SHP77 (cell line): ENCODE data around the gene USP14.

Experiments
- DNase-seq, 2 experiments: peaks; one replicate each; lab custom pipeline; 2025; lab: John Stamatoyannopoulos, UW

The USP14 gene

DNA sequence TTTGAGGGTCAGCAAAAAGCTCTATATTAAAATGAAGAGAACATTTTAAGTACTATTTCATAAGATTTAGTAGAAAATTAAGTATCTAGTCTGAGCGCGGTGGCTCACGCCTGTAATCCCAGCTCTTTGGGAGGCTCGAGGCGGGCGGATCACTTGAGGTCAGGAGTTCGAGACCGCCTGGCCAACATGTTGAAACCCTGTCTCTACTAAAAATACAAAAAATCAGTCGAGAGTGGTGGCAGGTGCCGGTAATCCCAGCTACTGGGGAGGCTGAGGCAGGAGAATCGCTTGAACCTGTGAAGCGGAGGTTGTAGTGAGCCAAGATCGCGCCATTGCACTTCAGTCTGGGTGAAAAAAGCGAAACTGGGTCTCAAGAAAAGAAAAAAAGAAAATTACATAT, 1.6 kb downstream of the USP14 start:
- no peak for DNase-seq

DNA sequence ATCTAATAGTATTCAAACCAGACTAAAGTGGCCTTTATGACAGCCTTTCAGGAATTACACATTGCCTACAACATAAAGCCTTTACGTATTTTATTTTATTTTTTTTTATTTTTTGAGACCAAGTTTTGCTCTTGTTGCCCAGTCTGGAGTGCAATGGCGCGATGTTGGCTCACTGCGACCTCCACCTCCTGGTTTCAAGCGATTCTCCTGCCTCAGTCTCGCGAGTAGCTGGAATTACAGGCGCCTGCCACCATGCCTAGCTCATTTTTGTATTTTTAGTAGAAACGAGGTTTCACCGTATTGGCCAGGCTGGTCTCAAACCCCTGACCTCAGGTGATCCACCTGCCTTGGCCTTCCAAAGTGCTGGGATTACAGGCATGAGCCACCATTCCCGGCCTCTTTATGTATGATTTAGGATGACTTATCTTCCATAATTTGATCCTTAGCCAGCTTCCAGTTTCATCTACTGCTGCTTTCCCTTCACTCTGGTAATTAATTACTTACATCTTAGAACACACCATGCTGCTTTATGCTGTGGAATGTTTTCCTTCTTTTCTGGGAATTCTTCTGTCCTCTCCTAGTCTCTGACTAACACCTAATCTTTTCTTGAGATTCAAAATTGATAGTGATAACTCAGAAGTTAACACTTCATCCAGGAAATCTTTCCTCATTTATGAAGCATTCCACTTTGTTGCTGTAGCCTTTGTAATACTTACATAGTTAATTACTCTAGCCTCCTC, 2.6 kb downstream of the USP14 start:
- DNase-seq = no peak

DNA sequence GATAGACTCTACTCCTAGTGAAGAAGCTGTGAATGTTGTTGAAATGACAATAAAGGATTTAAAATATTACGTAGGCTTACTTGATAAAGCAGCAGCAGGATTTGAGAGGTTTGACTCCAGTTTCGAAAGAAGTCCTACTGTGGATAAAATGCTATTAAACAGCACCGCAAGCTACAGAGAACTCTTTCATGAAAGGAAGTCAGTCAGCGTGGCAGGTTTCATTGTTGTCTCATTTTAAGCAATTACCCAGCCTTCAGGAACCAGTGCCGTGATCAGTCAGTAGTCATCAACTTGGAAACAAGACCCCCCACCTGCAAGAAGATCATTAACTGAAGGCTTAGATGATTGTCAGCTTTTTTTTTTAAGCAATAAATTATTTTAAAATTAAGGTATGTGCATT, 14.0 kb downstream of the USP14 start:
- no peak for DNase-seq

DNA sequence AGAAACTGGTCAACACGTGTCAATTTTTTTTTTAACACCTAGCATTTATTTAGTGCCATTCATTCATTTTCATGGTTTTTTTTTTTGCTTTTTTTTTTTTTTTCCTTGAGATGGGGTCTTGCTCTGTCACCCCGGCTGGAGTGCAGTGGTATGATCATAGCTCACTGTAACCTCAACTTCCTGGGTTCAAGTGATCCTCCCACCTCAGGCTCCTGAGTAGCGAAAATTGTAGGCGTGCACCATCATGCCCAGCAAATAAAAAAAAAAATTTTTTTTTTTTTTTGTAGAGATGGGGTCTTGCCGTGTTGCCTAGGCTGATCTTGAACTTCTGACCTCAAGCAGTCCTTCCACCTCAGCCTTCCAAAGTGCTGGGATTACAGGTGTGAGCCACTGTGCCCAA, 21.1 kb downstream of the USP14 start:
- DNase-seq = no peak

DNA sequence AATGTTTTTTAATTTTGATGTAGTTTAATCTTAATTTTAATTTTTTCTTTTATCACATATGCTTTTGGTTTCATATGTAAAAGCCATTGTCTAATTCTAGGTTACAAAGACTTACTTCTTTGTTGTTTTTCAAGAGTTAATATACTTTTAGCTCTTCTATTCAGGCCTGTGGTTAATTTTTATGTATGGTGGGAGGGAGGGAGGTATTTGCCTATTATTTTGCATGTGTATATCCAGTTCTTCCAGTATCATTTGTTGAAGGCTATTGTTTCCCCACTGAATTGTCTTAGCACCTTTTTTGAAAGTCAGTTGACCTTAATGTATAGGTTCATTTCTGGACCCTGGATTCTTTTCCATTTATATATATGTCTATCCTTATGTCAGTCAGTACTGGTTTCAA, 23.4 kb downstream of the USP14 start:
- DNase-seq = no peak

DNA sequence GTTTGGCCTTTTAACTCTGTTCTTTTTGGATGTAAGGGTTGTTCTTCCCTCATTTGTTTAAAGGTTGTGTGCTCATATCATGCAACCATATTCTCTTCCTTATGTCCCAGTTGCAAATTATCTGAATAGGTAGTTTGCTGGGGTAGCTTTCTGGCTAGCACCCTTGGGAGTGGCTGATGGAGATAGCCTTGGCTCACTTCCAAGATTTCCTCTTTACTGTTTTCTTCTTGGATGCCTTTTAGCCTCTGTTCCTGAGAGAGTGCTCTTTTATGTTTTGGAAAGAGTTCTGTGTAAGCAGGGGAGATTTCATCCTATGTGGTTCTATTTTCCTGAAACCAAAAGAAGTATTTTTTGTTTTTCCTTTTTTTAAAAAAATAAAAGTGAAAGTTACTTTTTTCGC, 25.4 kb downstream of the USP14 start:
- no peak for DNase-seq

DNA sequence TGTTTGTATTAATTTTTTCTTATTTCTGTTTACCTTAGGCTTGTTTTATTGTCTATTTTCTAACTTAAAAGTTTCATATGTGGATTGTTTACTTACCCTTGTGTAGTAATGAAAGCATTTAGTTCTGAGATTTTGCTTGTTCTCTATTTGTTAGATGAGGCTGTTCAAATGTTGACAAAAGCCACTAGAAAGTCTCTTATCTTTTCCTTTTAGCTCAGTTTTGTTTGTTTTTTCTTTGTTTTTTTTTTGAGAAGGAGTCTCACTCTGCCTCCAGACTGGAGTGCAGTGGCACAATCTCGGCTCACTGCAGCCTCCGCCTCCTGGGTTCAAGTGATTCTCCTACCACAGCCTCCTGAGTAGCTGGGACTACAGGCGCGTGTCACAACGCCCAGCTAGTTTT, 30.9 kb downstream of the USP14 start:
- no peak for DNase-seq

DNA sequence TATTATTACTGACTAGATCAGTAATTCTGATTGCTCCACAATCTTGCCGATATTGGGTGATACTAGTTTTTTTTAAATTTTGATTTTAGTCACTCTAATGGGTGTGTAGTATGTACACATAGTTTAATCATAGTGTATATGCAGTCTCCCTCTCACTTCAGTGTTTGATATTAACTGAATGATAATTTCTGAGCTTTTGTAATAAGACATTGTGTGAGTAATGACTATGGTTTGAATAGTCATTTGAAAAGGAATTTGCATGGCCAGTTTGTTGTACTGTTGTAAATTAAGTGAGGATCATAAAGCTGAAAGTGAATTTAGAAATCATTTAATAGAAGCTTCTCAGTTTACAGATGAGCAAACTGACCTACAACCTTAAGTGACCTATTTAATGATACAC, 33.4 kb downstream of the USP14 start:
- DNase-seq = no peak

DNA sequence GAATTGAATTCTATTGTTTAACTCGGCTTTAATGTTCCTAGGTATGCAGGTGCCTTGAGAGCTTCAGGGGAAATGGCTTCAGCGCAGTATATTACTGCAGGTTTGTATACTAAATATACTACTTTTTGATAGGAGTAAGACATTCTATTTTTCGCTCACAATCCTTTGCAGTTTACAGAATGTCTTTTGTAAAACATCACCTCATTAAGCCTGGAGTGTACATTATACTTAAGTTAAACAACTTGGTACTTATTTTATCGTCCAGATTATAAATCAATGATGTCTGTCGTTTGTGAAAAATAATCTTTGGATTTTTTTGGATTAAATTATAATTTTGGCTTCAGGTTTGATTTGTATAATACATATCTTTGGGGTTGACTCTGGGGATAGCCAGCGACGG, 34.4 kb downstream of the USP14 start:
- DNase-seq = no peak

DNA sequence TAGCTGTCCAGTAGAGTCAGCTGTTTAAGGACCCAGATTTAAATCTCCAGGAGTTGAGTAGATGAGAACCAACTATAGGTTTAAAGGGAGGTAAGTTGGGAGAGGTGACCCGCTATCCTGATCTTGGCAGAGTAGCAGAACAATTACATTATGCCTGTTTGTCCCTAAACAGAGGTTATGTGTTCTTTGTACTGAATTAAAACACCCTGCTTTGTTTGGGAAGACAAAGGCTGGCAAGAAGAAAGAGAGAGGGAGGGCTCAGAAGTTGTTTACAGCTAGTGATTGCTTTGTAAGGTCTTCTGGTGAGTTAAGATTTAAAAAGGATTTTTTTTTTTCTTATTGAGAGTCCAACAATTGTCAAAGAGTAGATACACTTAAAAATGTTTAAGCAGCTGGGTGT, 37.3 kb downstream of the USP14 start:
- no peak for DNase-seq

DNA sequence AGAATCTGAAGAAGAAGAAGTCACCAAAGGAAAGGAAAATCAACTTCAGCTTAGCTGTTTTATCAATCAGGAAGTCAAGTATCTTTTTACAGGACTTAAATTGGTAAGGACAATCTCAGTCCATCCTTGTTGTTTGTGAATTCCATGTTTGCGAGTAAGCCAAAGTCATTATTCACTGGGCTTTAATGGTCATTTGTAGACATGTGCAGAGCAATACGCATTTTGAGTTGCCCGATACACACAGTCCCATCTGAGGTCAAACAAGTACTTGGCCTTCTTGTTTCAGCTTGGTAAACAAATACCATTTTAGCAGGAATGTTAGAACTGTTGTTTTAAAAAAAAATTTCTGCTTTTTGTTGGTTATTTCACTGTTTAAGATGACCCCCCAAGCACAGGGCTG, 40.9 kb downstream of the USP14 start:
- DNase-seq = no peak

DNA sequence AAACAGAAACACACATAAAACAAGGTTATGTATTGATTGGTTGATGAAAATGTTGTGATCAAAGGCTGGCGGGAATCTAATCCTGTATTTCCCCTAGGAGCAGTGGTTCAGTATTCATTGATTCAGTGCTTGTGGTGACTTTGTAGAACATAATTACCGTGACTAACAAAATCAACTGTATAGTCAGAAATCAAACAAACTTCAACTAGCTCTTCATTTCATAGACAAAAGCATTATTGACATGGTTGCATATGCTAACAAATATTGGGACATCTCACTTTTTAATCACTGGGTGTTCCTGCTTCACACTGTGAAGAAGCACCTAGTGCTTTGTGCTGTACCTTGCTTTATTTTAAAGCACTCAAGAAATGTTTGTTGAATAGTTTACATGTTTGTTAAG, 41.4 kb downstream of the USP14 start:
- no peak for DNase-seq

DNA sequence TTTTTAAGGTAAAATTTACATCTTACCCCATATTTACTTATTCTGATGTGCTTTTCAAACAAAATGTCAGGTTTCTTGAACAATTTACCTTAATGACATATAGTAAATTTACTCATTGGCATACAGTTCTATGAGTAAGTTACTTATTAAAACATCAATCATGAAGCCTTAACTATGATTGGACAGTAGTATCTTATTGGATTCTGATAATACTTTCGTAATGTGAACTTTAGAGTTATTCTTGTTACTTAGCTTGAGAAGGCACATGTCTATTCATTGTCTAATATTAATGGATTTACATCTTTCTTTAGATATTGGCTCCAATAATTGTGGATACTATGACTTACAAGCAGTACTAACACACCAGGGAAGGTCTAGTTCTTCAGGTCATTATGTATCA, 51.7 kb downstream of the USP14 start:
- DNase-seq = no peak

DNA sequence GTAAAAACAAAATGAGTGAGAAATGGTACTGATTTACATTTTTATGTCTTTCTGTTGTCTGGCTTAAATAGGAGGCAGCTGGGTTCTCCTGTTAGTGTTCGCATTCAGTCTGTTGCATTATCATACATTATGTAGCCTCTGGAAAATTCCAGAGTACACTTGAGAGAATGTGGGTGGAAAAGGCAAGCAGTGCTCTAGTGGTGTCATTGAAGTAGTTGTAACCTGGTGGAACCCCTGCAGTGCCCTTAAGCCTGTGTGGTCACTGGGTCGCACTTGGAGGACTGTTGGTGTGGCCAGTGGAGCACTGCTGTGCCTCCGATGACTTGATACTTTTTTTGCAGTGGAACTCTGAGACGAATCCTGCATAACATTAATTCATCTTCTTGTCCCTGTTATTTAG, 52.4 kb downstream of the USP14 start:
- no peak for DNase-seq

DNA sequence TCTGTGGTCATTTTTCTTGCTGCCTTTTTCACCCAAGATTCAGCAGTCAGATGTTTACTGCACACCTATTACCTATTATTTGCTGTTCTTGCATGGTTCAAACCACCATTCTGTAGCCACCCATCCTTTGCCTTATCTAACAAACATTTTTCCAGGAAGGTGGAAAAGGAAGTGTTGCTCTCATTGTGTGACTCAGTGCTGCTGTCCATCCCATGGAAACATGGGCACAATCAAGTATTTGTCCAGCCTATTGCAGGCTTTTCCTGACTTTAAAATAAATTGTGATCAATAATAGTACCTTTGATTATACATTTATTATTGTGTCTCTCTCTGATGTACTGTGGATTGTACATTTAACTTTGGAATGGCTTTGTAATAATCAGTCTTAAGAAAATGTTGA, 53.2 kb downstream of the USP14 start:
- DNase-seq = no peak

DNA sequence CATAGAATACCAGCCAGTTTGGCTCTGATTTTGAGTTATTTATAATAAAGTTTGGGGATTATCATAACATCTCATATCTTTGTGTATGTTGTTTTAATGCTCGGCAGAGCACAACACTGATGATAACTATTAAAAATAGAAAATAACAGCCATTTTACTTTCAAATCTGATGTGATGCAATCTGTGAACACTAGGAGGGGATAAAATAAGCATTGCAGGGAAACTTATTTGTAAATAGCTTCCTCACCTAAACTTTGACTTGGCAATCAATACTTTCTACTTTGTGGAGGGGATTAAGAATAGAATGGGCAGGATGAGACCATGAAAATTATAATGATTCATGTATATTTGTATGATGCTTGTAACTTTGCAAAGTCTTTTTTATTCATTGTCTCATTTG, 54.4 kb downstream of the USP14 start:
- DNase-seq = no peak

DNA sequence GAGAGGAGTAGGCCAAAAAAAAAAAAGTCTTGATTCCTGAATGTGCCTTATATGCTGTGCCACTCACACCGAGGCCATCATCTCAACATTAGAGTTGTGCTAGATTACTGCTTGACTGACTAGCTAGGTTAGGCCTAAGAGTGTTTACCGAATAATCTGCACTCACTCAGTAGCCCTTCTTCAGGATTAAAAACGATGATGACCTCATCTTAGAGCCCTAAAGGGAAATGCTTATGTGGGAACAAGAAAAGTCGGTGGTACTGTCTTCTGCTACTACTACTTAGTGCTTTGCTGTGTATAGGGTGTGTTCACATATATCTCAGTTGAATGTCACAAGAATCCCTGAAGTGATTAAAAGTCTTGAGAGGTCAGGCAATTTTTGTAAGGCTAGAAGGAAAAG, 55.1 kb downstream of the USP14 start:
- no peak for DNase-seq

DNA sequence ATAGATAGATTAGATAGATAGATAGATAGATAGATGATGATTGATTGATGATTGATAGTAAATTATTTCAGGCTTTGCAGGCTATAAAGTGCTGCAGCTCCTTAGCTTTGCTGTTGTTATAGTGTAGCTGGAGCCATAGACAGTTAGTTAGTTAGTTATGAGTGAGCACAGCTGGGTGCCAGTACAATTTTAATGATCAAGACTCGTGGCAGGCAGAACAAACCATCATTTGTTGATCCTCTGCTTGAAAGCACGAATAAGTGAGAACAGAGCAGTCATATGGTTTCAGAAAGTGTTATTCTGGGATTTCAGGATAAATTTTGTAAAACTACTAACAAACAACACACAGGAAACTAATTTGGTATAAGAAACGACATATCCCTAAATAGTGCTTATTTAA, 55.6 kb downstream of the USP14 start:
- no peak for DNase-seq

DNA sequence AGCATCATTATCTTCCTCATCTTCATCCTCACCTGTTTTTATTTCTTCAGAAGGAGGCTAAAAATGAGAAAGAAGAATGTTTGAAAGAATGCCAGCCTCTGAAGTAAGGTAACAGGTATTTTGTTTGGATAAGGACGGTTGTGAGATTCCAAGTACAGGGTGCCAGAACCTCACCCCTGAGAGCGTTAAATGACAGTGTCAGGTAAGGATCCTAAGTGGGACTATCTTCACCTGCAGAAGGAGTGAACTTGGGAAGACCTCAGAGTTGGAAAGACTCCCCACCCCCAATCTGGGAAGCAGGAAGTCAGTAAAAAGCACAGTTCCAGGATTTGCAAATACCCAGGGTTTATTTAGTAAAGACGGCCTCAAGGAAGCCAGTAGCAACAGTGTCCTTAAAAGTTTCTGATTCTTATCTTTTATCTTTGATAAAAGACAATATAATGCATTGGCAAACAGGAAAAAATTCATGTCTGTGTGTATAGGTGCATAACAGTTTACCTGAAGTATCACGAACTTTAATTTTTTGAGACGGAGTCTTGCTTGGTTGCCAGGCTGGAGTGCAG, 57.2 kb downstream of the USP14 start:
- no peak for DNase-seq

DNA sequence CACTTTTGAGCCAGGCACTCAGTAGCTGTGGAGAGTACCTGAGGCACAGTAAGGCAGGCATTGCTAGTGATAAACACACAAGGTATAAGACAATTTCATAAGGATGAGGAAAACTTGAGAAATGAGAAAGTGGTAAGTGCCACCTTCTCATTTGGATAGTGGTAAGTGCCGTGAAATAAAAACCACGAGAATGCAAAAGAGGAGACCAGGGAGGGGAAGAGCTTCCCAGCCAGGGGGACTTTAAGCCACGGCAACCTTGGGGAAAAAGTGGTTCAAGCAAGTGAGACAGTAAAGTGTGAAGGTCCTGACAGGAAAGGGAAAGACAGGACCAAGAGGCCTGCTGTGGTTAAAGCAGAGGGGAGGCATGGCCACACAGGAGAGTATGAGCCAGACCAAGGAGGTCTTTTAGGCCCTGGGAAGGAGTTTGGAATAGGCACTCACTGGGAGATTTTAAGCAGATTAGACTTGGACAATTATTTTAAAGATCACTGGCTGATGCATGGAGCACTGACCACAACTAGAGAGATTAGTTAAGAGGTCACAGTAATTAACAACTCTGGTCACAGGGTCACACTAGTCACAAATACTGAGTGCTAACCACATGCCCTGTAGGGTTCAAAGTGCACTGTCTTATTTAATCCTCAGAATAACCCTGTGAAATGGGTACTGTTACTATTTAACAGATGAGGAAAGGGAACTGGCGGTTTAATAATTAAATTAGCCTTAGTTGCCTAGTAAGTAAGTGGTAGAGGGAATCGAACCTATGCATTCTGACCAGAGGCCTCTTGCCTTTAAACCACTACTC, 59.4 kb downstream of the USP14 start:
- no peak for DNase-seq

DNA sequence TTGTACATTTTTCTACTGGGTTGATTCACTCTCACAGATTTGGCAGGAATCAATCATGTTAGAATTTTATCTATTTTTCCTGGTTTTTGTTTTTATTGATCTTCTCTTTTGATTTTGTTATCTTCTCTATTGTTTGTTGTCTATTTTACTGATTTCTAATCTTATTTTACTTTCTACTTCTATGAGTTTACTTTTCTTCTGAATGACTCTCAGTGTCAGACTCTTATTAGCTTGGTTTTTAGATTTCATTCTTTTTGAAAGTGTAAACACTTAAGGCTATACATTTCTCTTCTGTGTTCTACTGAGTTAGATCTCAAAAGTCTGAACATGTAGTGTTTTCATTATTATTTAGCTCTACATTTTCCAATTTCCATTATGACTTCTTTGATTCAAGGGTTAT, 62.4 kb downstream of the USP14 start:
- no peak for DNase-seq

DNA sequence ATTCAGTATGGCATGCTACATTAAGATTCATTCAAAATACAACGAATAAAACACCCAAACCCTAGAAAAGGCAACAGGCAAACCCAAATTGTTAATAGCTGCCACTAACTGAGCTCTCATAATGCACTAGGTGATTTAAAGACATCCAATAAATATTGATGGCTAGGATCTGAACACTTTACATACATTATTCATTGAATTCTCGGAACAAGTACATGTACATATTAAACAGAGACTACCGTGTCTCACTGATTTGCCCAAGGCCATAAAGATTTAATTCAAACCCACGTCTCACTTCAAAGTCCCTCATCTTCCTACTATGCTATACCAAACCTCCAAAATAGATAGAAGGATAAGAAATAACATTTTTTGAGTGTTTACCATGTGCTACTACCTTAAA, 67.4 kb downstream of the USP14 start:
- DNase-seq = no peak

DNA sequence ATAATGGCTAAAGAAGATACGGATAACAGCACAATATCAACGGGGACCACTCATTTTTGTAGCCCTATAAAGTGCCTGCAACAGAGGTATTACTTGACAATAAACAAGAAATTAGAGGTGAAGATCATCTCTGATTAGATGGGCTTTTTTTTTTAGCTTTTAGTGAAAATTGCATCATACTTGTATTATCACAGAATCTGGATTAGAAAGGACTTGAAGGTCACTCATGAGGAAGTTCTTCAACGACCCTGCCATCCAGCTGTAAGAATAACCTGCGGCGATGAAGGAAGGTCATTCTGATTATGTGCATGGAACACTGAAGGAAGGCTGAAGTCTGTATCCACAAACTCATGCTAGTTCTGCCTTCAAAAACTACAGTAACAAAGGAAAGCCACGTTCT, 69.0 kb downstream of the USP14 start:
- no peak for DNase-seq

DNA sequence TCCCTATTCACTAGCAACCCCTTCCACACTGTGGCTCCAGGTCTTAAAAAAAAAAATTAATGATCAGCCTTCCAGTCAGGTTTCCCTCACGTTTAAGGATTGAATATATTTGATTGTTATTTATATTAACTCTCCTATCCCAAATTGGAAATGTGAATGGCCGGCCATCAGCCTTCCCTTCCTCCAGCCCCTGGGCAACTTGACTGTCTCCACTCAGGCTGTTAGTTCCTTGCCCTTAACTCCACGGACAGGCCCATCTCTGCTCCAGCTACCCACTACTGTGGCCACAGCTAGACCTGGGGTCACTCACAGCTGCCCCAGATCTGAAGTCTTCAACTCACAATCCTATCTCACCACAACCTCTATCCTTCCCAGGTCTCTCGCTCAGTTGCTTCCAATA, 69.5 kb downstream of the USP14 start:
- DNase-seq = no peak
